Effector CD8-positive, alpha-beta T cell (primary cell): ENCODE measurements around the gene GAB1.

Experiments
- DNase-seq: peaks from one replicate; lab custom pipeline; 2025; lab: John Stamatoyannopoulos, UW

Gene GAB1

GRCh38 chr4:143389579-143390195, 53.0 kb downstream of the GAB1 start:
- DNase-seq = no peak

GRCh38 chr4:143390764-143391163, 54.1 kb downstream of the GAB1 start:
- no peak for DNase-seq

- DNase-seq = no peak
Measured at GRCh38 chr4:143391261-143391660, 54.6 kb downstream of the GAB1 start.

GRCh38 chr4:143391895-143392294, 55.2 kb downstream of the GAB1 start:
- no peak for DNase-seq

GRCh38 chr4:143393195-143393594, 56.5 kb downstream of the GAB1 start:
- no peak for DNase-seq

GRCh38 chr4:143394739-143395453, 58.2 kb downstream of the GAB1 start:
- DNase-seq = no peak

GRCh38 chr4:143396695-143397094, 60.0 kb downstream of the GAB1 start:
- no peak for DNase-seq

- DNase-seq = no peak
Measured at GRCh38 chr4:143397335-143397734, 60.7 kb downstream of the GAB1 start.

- DNase-seq = no peak
Measured at GRCh38 chr4:143397887-143398286, 61.2 kb downstream of the GAB1 start.

- no peak for DNase-seq
Measured at GRCh38 chr4:143399113-143399949, 62.7 kb downstream of the GAB1 start.

GRCh38 chr4:143400082-143400481, 63.4 kb downstream of the GAB1 start:
- no peak for DNase-seq

GRCh38 chr4:143402776-143403552, 66.3 kb downstream of the GAB1 start:
- no peak for DNase-seq

- DNase-seq = no peak
Measured at GRCh38 chr4:143403553-143403820, 66.8 kb downstream of the GAB1 start.

- DNase-seq = no peak
Measured at GRCh38 chr4:143404555-143404954, 67.9 kb downstream of the GAB1 start.

- DNase-seq = no peak
Measured at GRCh38 chr4:143405075-143405730, 68.5 kb downstream of the GAB1 start.

- DNase-seq = no peak
Measured at GRCh38 chr4:143406523-143406922, 69.8 kb downstream of the GAB1 start.

- no peak for DNase-seq
Measured at GRCh38 chr4:143407474-143407873, 70.8 kb downstream of the GAB1 start.

GRCh38 chr4:143407888-143408287, 71.2 kb downstream of the GAB1 start:
- no peak for DNase-seq

- DNase-seq = no peak
Measured at GRCh38 chr4:143410015-143410414, 73.3 kb downstream of the GAB1 start.

- DNase-seq = no peak
Measured at GRCh38 chr4:143411527-143412419, 75.1 kb downstream of the GAB1 start.

GRCh38 chr4:143412420-143412758, 75.7 kb downstream of the GAB1 start:
- no peak for DNase-seq
